Activated CD4-positive, alpha-beta T cell treated with anti-CD3 and anti-CD28 coated beads for 4 hours (primary cell): Measurements from ENCODE around the gene PRX.
"Not testable (repeated sequence)": the region's sequence is repeated elsewhere in the genome, so short reads cannot be mapped to it uniquely, and the experiment has no call there.

Source experiments
- DNase-seq, 2 donors: peaks; one replicate each; pipeline ENCODE4 v3.0.0-alpha.2; 2020

PRX gene

DNA sequence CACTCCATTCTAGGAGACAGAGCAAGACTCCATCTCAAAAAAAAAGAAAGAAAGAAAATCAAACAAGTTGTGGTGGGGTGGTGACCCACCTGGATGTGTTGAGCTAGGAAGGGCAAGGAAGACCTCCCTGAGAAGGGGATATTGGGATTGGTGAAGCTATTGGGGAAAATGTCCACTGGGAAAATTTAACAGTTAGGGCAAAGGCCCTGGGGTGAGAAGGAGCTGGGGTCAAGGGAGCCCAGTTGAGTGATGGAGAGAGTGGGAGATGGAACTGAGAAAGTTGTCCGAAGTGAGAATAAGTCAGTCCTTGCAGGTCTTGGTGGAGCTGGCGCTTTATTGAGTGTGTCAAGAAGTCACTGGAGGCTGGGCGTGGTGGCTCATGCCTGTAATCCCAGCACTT, 25.1 kb upstream of the PRX start:
- no peak for DNase-seq

DNA sequence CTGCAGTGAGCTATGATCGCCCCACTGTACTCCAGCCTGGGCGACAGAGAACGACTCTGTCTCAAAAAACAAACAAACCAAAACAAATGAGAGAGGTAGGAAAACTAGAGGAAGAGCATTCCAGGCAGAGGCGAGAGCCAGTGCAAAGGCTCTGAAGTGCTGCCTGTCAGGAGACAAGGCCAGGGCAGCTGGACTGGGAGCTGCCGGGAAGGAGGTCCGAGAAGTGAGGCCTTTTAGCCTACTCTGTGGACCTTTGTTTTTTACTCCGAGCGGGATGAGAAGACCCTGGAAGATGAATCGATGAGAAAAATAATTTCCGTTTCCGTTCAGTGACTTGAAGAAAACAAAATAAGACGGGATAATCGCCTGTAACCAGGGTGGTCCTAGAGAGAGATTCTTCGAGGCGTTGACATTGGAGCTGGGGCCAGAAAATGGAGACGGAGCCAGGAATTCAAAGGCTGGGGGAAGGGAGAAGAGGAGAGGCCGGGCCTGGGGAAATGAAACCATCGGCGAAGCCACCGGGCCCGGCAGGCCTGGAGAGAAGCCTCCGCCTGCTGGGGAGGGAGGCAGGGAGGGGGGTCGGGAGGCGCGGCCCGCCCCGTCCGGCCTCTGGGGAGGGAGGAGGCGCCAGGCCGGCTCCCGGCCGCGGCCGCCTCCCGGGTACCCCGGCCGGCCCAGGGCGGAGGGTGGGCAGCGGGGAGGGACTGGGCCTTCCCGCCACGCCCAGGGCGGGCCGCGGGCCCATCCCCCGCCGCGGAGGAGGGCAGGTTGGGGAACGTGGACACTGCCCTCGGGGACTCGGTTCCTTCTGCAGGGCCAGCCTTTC, 20.4 kb upstream of the PRX start:
- DNase-seq = peak; percentile 34 to 49

- DNase-seq = not testable (repeated sequence)
Measured at GRCh38 chr19:40432760-40433159, 19.6 kb upstream of the PRX start.

DNA sequence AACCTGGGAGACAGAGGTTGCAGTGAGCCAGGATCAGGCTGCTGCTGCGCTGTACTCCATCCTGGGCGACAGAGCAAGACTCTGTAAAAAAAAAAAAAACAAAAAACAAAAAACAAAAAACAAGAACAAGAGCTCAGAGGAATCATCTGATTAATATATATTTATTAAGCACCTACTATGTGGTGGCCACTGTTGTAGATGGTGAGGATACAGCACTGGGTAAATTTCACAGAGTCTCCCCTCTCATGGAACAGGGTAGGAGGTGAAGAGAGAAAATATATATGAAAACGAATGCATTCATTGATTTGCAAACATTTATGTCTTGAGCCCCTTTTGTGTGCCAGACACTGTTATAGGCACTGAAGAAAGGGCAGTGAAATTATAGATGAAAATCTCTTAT, 18.5 kb upstream of the PRX start:
- no peak for DNase-seq

GRCh38 chr19:40430242-40430641, 17.1 kb upstream of the PRX start:
- not testable (repeated sequence) for DNase-seq

DNA sequence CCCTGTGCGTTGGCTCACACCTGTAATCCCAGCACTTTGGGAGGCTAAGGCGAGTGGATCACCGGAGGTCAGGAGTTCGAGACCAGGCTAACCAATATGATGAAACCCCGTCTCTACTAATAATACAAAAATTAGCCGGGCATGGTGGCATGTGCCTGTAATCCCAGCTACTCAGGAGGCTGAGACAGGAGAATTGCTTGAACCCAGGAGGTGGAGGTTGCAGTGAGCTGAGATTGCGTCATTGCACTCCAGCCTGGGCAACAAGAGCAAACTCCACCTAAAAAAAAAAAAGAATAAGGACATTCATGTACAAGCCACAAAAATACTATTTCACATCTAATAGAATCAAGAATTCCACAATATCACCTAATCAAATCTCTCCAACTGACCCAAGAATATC, 15.0 kb upstream of the PRX start:
- not testable (repeated sequence) for DNase-seq

GRCh38 chr19:40425450-40426287, 12.5 kb upstream of the PRX start, which contains the start of gene SERTAD1:
TSS of gene SERTAD1 (minus strand) at chr19:40425992. CDS start at chr19:40423546, 2,446 bp downstream.
- DNase-seq = peak; percentile 100

DNA sequence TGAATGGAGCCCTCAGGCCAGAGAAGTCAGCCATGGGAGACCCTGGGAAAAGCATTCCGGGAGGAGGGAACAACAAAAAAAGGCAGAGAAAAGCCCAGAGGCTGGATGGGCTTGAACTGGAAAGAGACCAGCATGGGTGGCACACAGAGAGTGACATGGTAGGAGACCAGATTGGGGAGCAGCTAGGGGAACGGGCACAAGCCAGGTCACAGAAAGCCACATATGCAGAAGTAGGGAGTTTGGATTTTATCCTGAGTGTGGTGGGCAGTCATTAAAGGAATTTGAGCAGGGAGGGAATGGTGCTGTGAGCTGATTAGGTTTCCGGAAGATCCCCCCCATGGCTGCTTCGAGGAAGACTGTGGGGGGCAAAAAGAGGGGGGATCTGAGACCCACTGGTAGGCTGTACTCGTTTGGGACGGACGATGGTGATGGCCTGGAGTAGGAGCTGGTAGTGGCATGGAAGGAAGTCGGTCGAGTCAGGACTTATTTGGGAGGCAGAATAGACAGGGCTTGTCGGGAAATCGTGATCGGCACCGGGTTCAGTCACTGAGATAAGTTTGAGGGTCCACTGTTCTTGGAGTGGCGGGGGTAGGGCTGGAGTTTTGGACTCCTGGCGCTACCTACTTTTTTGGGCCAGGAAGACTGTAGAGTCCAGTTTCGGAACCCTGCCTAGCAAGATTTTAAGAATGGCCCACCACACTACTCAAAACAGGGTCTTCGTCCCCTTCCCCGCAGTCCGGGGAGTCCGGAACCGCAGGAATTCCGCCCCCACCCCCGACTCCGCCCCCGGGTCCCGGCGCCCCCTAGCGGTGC, 11.7 kb upstream of the PRX start:
- no peak for DNase-seq

DNA sequence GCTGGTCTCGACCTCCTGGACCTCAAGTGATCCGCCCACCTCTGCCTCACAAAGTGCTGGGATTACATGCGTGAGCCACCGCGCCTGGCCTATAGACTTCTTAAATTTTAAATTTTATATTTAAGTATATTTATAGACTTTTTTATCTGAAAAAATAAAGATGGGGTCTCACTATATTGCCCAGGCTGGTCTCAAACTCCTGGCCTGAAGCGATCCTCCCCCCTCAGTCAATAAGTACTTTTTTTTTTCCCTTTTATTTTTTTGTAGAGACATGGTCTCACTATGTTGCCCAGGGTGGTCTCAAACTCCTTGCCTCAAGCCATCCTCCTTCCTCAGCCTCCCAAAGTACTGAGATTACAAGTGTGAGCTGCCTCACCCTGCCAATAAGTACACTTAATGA, 10.8 kb upstream of the PRX start:
- DNase-seq = no peak

DNA sequence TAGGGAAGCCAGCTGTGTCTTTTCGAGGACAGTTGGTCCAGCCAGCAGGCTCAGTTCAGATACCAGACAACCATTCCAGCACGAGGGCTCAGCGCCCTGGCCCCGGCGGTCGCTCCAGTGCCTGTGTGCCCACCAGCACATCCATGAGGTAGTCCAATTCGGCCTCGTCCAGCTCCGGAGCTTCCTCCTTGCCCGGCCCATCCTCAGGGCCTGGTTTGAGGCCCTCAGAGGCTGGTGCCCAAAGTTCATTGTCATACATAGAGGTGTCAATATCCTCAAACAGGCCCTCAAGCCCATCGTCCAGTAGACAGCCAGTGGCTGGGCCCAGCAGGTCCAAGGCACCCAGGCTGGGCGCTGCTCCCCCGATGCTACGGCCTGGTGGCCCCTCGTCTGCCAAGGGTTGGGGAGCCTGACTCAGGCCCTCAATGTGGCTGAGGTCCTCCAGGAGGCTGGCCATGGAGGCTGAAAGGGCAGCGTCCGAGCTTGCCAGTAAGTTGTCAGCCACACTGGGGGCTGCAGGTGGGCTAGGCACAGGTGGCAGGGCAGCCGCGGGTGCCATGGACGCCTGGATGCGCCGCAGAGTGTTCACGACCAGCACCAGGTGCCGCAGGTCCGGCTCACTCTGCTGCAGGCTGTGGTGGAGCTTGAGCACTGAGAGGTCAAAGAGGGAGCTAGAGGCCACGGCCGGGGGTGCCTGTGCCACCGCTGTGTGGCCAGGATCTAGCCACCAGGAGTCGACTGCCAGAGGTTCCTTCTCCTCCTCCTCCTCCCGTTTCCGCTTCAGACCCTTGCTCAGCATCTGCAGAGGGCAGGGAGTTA, 9.8 kb upstream of the PRX start:
- DNase-seq = no peak

- DNase-seq = no peak
Measured at GRCh38 chr19:40421993-40422747, 9.0 kb upstream of the PRX start.

- peak; percentile 64 to 68 for DNase-seq
Measured at GRCh38 chr19:40420766-40421765, 7.9 kb upstream of the PRX start.

- DNase-seq = no peak
Measured at GRCh38 chr19:40420451-40420765, 7.2 kb upstream of the PRX start.

GRCh38 chr19:40419780-40420179, 6.6 kb upstream of the PRX start:
- no peak for DNase-seq

DNA sequence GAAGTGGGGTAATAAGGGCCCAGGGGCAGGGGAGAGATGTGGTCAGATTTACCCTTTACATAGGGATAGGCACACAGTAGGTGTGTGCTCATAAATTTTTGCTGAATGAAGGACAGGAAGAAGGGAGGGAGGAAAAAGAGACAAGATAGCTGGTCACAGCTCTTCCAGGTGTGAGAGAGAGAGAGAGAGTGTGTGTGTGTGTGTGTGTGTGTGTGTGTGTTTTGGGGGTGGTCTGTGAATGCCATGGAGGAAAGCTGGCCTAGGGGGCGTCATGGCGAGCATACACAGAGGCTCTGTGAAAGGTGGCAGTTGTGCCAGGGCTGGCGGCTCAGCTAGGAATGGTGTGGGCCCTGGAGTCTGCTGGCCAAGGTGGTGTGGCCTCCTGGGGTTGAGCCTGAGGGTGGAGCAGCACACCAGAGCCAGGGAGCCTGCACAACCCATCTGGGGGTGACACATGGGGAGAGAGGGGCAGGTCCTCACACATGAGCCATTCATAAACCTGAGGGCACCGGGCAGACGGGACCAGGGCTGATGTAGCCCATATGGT, 6.0 kb upstream of the PRX start:
- DNase-seq = no peak

DNA sequence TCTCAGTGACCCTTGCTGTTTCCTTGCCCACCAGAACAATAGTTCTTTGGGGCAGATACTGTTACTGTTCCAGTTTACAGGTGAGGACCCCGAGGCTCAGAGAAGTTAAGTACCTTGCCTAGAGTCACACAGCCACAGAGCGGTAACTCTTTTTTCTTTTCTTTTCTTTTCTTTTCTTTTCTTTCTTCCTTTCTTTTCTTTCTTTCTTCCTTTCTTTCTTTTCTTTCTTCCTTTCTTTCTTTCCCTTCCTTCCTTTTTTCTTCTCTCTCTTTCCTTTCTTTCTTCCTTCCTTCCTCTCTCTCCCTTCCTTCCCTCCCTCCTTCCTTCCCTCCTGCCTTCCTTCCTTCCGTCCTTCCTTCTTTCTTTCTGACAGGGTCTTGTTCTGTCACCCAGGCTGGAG, 4.9 kb upstream of the PRX start:
- DNase-seq = no peak

GRCh38 chr19:40417643-40417981, 4.4 kb upstream of the PRX start:
- DNase-seq = no peak

- no peak for DNase-seq
Measured at GRCh38 chr19:40416918-40417642, 3.9 kb upstream of the PRX start.

GRCh38 chr19:40415768-40416167, 2.6 kb upstream of the PRX start:
- DNase-seq = no peak
